Amygdala (tissue), 56 donors: ENCODE measurements around the gene ZNF260.
"Not testable (repeated sequence)": the region's sequence is repeated elsewhere in the genome, so short reads cannot be mapped to it uniquely, and the experiment has no call there.

Experiments used
- DNase-seq, 56 donors: peaks; one replicate each; lab custom pipeline; 2025; lab: John Stamatoyannopoulos, UW

The ZNF260 gene

GRCh38 chr19:36490846-36491245 lies 37.2 kb downstream of the ZNF260 start:
- not testable (repeated sequence) for DNase-seq

GRCh38 chr19:36489920-36490415 lies 38.1 kb downstream of the ZNF260 start:
- peak in 4 of 56 donors; percentile 52 to 79 (median 78) for DNase-seq

- peak; percentile 47 to 96 (median 88) for DNase-seq
These were observed 38.8 kb downstream of the ZNF260 start, which contains the start of gene ZNF566 for GRCh38 chr19:36489118-36489919. Gene ZNF566 (minus strand): TSS chr19:36489561. CDS start chr19:36476557, 13,004 bp downstream.

- peak in 6 of 56 donors; percentile 16 to 57 (median 38) for DNase-seq
These were observed 39.3 kb downstream of the ZNF260 start for GRCh38 chr19:36488846-36489117.

- DNase-seq: no peak
These were observed 39.8 kb downstream of the ZNF260 start for GRCh38 chr19:36488118-36488845.

- no peak for DNase-seq
These were observed 44.4 kb downstream of the ZNF260 start for GRCh38 chr19:36483653-36484052.

- DNase-seq: no peak
These were observed 45.2 kb downstream of the ZNF260 start for GRCh38 chr19:36482876-36483275.
